ENCODE measurements around the gene PRSS33.

DNA sequence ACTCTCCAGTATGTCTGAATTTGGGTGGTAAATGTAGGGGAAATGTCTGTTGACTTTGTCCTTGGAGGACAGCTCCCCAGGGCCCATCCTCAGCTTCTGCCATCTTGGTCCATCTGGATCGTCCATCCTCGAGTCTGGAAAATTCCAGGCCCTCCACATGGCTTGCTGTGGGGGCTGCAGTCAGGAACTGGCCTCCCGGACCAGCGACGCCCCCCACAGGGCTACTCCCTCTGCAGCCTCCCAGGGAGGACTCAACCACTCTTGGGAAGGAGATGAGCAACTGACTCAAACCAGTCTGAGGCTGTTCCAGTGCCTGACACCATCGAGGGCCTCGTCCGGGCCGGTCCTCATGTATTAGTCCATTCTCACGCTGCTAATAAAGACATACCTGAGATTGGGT is 37.3 kb upstream of the PRSS33 start:
- no peak for TF ChIP-seq EP300 (IDR thresholded peaks at IDR 0.05; ENCODE audit: low read depth)
- TF ChIP-seq, protein P1, sequence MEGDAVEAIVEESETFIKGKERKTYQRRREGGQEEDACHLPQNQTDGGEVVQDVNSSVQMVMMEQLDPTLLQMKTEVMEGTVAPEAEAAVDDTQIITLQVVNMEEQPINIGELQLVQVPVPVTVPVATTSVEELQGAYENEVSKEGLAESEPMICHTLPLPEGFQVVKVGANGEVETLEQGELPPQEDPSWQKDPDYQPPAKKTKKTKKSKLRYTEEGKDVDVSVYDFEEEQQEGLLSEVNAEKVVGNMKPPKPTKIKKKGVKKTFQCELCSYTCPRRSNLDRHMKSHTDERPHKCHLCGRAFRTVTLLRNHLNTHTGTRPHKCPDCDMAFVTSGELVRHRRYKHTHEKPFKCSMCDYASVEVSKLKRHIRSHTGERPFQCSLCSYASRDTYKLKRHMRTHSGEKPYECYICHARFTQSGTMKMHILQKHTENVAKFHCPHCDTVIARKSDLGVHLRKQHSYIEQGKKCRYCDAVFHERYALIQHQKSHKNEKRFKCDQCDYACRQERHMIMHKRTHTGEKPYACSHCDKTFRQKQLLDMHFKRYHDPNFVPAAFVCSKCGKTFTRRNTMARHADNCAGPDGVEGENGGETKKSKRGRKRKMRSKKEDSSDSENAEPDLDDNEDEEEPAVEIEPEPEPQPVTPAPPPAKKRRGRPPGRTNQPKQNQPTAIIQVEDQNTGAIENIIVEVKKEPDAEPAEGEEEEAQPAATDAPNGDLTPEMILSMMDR (IDR thresholded peaks at IDR 0.05), result no peak
- TF ChIP-seq POLR2A (IDR thresholded peaks at IDR 0.05), result no peak
